Gastrocnemius medialis (tissue), 4 donors: Measurements from ENCODE around the gene LHFPL4.

ENCODE experiments used
- POLR2A ChIP-seq, 2 donors: fragments of 450-650 bp; IDR thresholded peaks; one replicate each; pipeline ENCODE4 v1.6.1; 2017; ENCODE audit warnings: antibody characterized with exemption in 2 of 2, mild to moderate bottlenecking in 2 of 2, moderate library complexity in 2 of 2
- TF ChIP-seq, protein P1 (sequence below), 5 experiments: fragments of 450-650 bp in 3 of 5; fragments of 200-600 bp in 2 of 5; sonication (generic) in 2 of 5; IDR thresholded peaks in 4 of 5; conservative IDR thresholded peaks in 1 of 5; 1 replicate in 4 of 5; 2 replicates in 1 of 5; pipeline ENCODE4 v1.5.1; 2016 to 2019; ENCODE audit warnings: antibody characterized with exemption in 5 of 5, mild to moderate bottlenecking in 3 of 5, moderate library complexity in 3 of 5

DNA sequence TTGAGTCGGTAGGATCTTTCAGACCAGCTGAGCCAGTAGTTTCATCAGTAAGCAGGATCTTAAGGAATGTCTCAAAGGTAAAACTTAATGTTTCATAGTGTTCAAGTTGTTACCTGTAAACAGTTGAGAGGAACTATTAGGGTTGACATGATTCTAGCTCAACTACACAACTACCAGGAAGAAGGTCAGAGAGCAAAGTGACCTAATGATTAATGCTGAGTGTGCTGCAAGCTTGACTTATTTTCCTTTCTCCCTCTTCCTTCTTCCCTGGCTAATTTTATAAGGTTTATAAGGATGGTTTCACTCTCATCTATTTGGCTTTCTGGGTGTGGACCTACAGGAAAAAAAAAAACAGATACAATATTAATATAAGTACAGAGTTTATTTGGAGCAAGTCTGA, 30.2 kb upstream of the LHFPL4 start:
- TF ChIP-seq, protein P1, sequence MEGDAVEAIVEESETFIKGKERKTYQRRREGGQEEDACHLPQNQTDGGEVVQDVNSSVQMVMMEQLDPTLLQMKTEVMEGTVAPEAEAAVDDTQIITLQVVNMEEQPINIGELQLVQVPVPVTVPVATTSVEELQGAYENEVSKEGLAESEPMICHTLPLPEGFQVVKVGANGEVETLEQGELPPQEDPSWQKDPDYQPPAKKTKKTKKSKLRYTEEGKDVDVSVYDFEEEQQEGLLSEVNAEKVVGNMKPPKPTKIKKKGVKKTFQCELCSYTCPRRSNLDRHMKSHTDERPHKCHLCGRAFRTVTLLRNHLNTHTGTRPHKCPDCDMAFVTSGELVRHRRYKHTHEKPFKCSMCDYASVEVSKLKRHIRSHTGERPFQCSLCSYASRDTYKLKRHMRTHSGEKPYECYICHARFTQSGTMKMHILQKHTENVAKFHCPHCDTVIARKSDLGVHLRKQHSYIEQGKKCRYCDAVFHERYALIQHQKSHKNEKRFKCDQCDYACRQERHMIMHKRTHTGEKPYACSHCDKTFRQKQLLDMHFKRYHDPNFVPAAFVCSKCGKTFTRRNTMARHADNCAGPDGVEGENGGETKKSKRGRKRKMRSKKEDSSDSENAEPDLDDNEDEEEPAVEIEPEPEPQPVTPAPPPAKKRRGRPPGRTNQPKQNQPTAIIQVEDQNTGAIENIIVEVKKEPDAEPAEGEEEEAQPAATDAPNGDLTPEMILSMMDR (IDR thresholded peaks at IDR 0.05 in 4 of 5, conservative IDR thresholded peaks at IDR 0.05 in 1 of 5): no peak
- no peak for TF ChIP-seq POLR2A (IDR thresholded peaks at IDR 0.05)
